ENCODE measurements around the gene ARL6IP4.
"Not testable (repeated sequence)": the region's sequence is repeated elsewhere in the genome, so short reads cannot be mapped to it uniquely, and the experiment has no call there.

The ARL6IP4 gene

DNA sequence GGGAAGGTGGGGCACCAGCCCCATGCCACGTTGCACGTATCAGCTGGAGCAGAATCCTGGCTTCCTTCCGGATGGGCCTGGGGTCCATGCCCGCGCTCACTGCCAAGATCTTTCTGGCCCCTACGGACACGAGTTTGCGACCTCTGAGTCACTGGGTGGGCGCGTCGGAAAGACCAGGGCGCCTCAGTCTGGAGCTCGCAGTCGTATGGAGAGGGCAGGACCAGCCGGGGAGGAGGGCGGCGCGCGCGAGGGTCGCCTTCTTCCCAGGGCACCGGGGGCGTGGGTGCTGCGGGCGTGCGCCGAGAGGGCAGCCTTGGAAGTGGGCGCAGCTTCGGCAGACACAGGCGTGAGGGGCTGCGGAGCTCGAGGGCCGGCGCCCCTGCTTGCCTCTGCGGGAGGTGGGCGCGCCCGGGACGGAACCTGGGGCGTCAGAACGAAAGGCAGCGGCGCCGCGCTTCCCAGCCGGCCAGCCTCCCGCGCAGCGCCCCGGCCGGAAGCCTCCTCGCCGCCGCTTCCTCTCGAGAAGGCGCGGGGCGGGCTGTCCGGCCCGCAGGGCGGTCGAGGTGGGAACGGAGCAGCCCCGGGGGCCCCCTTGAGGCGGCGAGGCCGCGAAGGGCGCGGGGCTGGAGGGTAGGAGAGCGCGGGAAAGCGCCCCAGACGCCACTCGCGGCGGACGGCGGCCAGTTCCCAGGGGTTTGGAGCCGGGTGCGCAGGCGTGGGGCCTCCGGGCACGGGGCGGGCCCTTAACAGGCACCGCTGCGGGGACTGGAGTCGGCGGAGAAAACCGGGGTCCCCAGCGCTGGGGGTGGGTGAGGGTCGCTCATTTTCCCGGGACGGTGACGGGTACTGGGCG is at the start of gene ARL6IP4:
TSS of gene ARL6IP4 (plus strand) at position 499 of the 853 bp plus-strand sequence. CDS start 459 bp downstream, outside the sequence.
- DNase-seq = peak; percentile 57

DNA sequence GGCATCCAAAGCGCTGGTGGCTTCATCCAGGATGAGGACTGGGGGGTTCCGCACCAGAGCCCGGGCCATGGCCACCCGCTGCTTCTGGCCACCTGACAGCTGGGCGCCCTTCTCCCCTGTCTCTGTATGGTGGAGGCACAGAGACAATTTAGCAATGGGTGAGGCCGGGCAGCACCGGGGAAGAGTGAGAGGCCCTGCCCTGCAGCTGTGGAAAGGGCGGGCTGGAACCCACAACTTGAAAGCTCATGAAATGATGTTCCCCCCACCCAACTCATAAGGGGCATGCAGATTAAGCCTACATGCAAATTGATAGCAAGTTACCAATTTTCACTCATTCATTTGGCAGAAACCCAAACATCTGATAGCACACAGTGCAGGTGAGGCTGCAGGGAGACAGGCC is 48.3 kb upstream of the ARL6IP4 start:
- no peak for DNase-seq

DNA sequence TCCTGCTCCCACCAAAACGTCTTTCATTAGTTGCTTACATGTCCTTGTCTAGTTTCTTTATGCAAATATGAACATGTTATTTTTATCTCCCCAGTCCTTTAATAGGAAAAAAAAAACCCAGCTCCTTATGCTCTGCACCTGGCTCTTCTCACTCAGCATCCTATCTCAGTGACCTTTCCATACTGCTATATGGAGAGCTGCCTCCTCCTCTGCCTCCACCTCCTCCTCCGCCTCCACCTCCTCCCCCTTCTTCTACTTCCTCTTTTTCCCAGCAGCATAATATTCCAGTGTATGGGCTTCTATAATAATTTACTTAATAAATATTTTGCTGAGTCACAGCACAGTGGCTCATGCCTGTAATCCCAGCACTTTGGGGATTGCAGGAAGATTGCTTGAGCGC is 45.8 kb upstream of the ARL6IP4 start:
- no peak for DNase-seq

DNA sequence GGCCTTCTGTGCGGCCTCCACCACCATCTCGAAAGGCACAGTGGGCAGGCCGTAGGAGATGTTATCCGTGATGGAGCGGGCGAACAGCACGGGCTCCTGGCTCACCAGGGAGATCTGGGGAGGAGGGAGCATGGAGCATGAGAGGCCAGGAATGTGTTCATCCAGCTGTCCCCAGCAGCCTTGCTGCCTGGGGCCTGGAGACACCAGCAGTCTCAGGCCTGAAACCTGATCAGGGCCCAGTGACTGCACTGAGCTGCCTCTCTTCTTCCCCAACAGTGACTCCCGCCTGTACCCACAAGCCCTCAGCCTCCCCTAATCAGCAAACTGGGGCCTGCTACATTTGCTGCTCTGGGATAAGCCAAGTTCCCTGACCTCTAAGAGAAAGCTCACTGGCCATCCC is 45.2 kb upstream of the ARL6IP4 start:
- no peak for DNase-seq

GRCh38 chr12:122937622-122938091 is 42.8 kb upstream of the ARL6IP4 start:
- DNase-seq = no peak

- no peak for DNase-seq
Measured at GRCh38 chr12:122939125-122939524, 41.4 kb upstream of the ARL6IP4 start.

DNA sequence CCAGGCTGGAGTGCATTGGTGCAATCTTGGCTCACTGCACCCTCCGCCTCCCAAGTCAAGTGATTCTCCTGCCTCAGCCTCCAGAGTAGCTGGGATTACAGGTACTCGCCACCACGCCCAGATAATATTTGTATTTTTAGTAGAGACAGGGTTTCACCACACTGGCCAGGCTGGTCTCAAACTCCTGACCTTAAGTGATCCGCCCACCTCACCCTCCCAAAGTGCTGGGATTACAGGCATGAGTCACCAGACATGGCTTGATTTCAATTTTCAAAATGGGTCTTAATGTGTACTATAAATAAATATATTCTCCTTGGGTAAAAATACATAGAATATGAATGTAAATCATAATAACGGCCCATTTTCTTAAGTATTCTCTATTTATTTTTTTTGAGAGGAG is 39.1 kb upstream of the ARL6IP4 start:
- not testable (repeated sequence) for DNase-seq

- DNase-seq = peak; percentile 55
Measured at GRCh38 chr12:122942637-122943036, 37.8 kb upstream of the ARL6IP4 start.

- no peak for DNase-seq
Measured at GRCh38 chr12:122943196-122943595, 37.3 kb upstream of the ARL6IP4 start.

GRCh38 chr12:122944605-122945592 is 35.6 kb upstream of the ARL6IP4 start:
- DNase-seq = no peak

DNA sequence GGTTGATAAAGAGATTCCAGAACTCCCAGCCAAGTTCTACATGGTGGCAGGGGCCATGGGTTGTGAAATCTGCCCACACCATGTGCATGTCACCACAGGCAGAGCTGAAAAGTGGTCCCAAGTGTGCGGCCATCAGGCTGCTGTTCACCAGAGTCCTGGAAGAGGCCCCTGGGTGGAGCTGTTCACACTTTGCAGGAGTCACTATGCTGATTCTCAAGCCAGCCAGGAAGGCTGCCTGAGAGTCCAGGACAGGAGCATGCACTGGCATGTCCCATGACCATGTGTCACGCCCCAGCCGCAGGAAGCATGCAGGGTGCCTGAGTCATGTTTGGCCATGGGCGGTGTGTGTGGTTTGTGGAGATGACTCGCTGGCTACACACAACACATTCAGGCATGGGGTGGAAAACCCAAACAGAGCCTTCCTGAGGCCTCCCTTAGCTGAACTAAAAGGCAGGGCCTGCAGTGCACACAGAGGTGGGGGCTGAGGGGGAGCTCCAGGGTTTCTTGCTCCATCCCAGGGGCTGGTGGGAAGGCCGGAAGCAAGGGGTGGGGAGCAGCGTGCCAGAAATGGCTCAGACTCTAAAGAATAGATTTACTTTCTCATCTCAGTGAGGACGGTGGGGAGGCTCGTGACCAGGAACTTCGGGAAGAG is 33.7 kb upstream of the ARL6IP4 start:
- peak; percentile 90 for DNase-seq

DNA sequence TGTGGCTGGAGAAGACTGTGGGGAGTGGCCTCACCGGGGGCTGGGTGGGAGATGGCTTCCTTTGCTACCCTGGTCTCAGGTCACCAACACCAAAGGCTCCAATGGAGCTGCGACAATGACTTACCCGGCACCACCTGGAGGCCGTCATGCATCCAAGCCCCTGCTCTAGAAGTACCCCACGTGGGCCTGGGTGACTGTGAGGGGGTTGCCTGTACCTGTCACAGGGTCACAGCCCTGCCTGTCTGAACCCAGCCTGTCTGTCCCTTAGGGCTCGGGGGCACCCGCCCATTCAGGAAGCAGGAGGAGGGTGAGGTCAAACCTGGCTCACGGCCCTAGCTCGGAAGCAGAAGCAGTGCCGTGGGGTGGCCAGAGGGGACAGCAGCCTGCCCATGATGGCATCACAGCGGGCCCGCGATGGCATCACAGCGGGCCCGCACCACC is 33.1 kb upstream of the ARL6IP4 start:
- DNase-seq = no peak

DNA sequence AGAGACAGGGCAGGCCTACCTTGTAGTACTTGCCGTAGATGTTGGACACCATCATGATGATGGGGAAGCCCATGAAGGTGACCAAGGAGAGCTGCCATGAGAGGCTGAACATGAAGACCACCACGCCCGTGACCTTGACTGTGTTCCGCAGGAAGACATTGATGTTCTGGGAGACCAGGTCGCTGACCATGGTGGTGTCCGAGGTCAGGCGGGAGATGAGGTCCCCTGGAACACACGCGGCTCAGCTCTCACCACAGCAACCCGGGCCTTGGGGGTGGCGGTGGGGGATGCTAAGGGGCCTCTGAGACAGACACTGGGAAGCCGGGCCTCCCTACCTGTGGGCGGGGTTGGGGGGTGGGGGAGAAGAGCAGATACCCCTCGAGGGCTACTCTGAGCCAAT is 31.9 kb upstream of the ARL6IP4 start:
- no peak for DNase-seq

GRCh38 chr12:122949405-122949804 is 31.1 kb upstream of the ARL6IP4 start:
- DNase-seq = no peak

GRCh38 chr12:122949816-122950675 is 30.4 kb upstream of the ARL6IP4 start:
- no peak for DNase-seq

DNA sequence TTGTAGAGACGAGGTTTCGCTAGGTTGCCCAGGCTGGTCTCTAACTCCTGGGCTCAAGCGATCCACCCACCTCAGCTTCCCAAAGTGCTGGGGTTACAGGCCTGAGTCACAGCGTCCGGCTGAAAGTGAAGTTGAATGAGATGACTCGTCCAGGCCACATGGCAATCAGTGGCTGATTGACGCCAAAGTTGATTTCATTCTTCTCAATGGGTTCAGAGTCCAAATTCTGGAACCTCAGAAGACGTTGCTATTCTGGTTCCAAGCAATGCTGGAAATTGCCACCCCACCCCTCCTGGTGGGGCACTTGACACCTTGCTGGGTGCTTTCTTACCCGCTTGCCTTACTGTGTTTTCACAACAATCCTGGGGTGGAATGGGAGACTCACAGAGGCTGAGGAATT is 29.1 kb upstream of the ARL6IP4 start:
- DNase-seq = no peak

DNA sequence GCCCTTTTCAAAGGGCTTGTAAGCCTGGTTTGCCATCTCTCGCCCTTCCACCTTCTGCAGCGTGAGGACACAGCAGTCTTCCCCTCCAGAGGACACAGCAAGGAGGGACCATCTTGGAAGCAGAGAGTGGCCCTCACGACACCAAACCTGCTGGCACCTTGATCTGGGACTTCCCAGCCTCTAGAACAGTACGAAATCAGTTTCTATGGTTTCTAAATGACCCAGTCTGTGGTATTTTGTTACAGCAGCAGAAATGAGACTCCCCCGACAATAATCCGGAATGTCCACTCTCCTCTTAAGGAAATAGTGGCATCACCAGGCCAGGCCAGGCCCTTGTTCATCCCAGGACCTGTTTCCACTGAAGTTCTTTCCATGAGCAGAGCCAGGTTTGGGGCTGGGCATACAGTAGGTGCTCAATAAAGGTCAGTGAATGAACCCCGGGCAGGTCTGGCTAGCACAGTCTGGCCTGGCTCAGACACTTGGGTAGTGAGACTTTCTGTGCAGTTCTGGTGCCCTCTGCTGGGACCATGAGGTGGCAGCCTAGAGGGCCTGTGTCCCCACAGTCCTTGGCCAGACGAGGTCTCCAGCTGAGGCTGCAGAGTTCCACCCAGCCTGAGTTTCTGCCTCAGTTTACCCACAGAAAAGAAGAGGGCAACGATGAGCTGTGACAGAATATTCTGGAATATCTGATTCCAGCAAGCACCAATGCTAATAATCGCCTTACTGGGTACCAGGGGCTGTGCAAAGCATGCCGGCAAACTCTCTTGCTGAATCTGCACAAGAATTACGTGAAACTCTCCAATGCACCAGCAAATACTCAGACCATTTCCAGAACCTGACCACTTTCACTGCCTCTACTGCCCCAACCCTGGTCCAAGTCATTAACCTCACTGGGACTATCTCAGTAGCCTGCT is 28.2 kb upstream of the ARL6IP4 start:
- DNase-seq = peak; percentile 38

DNA sequence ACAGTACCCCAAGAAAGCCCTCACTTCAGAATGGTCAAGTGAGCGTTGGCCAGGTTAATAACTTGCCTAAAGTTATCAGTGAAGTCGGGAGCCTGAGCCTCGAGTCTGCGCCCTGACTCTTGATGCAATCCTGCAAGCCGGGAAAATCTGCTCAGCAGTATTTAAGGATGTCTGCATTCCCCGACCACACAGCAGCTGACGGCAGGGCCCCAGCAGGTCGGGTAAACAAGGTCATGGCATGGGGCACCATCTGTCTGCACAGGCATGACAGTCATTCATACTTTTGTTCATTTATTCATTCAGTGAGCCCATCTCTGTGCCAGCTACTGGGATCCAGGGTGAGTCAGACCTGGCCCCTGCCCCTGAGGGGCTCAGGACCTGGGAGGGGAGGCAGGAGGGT is 25.3 kb upstream of the ARL6IP4 start:
- no peak for DNase-seq

DNA sequence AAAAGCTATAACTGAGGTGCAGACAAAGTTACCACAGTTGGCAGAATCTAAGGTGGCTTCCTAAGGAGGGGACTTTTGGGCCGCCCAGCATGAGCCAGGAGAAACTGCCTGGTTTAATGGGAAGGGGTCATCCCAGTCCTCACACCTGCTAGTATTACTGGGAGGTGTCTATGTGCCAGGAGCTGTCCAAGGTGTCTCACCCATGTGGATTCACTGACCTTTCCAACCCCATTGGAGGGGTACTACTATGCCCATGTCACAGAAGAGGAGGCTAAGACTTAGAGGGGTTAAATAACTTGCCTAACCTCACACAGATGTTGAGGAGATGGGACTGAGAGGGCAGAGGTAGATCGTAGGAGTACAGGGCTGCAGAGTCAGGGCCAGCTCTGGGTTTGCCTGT is 24.4 kb upstream of the ARL6IP4 start:
- DNase-seq = no peak

GRCh38 chr12:122958198-122958888 is 22.1 kb upstream of the ARL6IP4 start:
- no peak for DNase-seq

Measured in NK-92 treated with Interleukin-12 subunit alpha and Interleukin-12 subunit beta, amount 100 ng/mL, for 24 hours (cell line).